CD4-positive, alpha-beta T cell treated with Interleukin-21 for 1 hour (primary cell): ENCODE results near the gene ZNF367.

Experiments used
- DNase-seq: peaks from one replicate; pipeline ENCODE4 v3.0.0-alpha.2; 2020

Gene ZNF367

GRCh38 chr9:96418083-96418919 is at the start of gene ZNF367:
Gene ZNF367, minus strand, starts transcription at chr9:96418370. Its CDS starts 338 bp downstream, at chr9:96418032.
- DNase-seq, result peak; percentile 95

GRCh38 chr9:96467784-96468183 is 49.6 kb upstream of the ZNF367 start:
- DNase-seq, result no peak

GRCh38 chr9:96464426-96464825 is 46.3 kb upstream of the ZNF367 start:
- DNase-seq, result no peak

GRCh38 chr9:96462541-96462940 is 44.4 kb upstream of the ZNF367 start:
- DNase-seq, result no peak

GRCh38 chr9:96461336-96461735 is 43.2 kb upstream of the ZNF367 start:
- DNase-seq, result no peak

GRCh38 chr9:96460882-96461281 is 42.7 kb upstream of the ZNF367 start:
- no peak for DNase-seq

GRCh38 chr9:96460470-96460869 is 42.3 kb upstream of the ZNF367 start:
- DNase-seq, result no peak

GRCh38 chr9:96459268-96460007 is 41.3 kb upstream of the ZNF367 start:
- no peak for DNase-seq

GRCh38 chr9:96458226-96458625 is 40.1 kb upstream of the ZNF367 start:
- no peak for DNase-seq

- DNase-seq, result no peak
These were observed 39.1 kb upstream of the ZNF367 start for GRCh38 chr9:96457266-96457665.

GRCh38 chr9:96453625-96454024 is 35.5 kb upstream of the ZNF367 start:
- DNase-seq, result peak; percentile 13

- peak; percentile 52 for DNase-seq
These were observed 32.7 kb upstream of the ZNF367 start for GRCh38 chr9:96450613-96451528.

- DNase-seq, result peak; percentile 95
These were observed 31.9 kb upstream of the ZNF367 start, which contains the start of gene HABP4 for GRCh38 chr9:96449845-96450612. Gene HABP4, plus strand, starts transcription at chr9:96450169. Its CDS starts 111 bp downstream, at chr9:96450280.

- no peak for DNase-seq
These were observed 31.3 kb upstream of the ZNF367 start for GRCh38 chr9:96449523-96449844.

GRCh38 chr9:96448546-96449170 is 30.5 kb upstream of the ZNF367 start:
- no peak for DNase-seq

GRCh38 chr9:96447406-96447805 is 29.2 kb upstream of the ZNF367 start:
- no peak for DNase-seq

GRCh38 chr9:96442491-96442890 is 24.3 kb upstream of the ZNF367 start:
- no peak for DNase-seq

GRCh38 chr9:96441798-96442445 is 23.8 kb upstream of the ZNF367 start:
- peak; percentile 46 for DNase-seq

- DNase-seq, result no peak
These were observed 22.6 kb upstream of the ZNF367 start for GRCh38 chr9:96440671-96441199.

GRCh38 chr9:96437454-96437853 is 19.3 kb upstream of the ZNF367 start:
- no peak for DNase-seq
